Mesendoderm (in vitro differentiated cells): ENCODE data around the gene ADARB2.

Experiments
- DNase-seq: peaks from one replicate; pipeline ENCODE4 v3.0.0; 2013
- H2AK5ac ChIP-seq: 2 replicates; pipeline ENCODE4 v1.6.1; 2013; ENCODE audit warnings: low read length, inconsistent platforms
- H2BK120ac ChIP-seq: 2 replicates; pipeline ENCODE4 v1.6.1; 2013; ENCODE audit warnings: low read depth, mild to moderate bottlenecking, low read length, moderate library complexity, mixed read lengths
- H2BK15ac ChIP-seq: replicated peaks from 2 replicates; pipeline ENCODE4 v1.6.1; 2013; ENCODE audit warnings: low read depth, mild to moderate bottlenecking, moderate library complexity
- H2BK5ac ChIP-seq: 2 replicates; pipeline ENCODE4 v1.6.1; 2013; ENCODE audit warnings: low read length, inconsistent platforms
- H3K18ac ChIP-seq: 2 replicates; pipeline ENCODE4 v1.6.1; 2013; ENCODE audit warnings: mild to moderate bottlenecking, low read length, mixed read lengths
- H3K23ac ChIP-seq: one replicate; pipeline ENCODE4 v1.6.1; 2013; ENCODE audit warnings: low read length
- H3K27ac ChIP-seq: 2 replicates; pipeline ENCODE4 v1.5.1; 2013; ENCODE audit warnings: low read depth, mild to moderate bottlenecking, inconsistent platforms, low read length, moderate library complexity
- H3K27me3 ChIP-seq: 2 replicates; pipeline ENCODE4 v1.6.1; 2013; ENCODE audit warnings: low read length, control low read depth, mild to moderate bottlenecking, inconsistent platforms; ENCODE audit not compliant: insufficient read depth, poor library complexity
- H3K36me3 ChIP-seq: 2 replicates; pipeline ENCODE4 v1.6.1; 2013; ENCODE audit warnings: low read length, inconsistent platforms; ENCODE audit not compliant: control insufficient read depth, insufficient read depth
- H3K4ac ChIP-seq: one replicate; pipeline ENCODE4 v1.6.1; 2013; ENCODE audit warnings: low read depth, mild to moderate bottlenecking, low read length, moderate library complexity
- H3K4me1 ChIP-seq: 2 replicates; pipeline ENCODE4 v1.6.1; 2013; ENCODE audit warnings: low read depth, low read length, inconsistent platforms; ENCODE audit not compliant: control insufficient read depth
- H3K4me2 ChIP-seq: 2 replicates; pipeline ENCODE4 v1.6.1; 2013; ENCODE audit warnings: low read length
- H3K4me3 ChIP-seq: 2 replicates; pipeline ENCODE4 v1.5.1; 2013; ENCODE audit warnings: mild to moderate bottlenecking, low read length
- H3K56ac ChIP-seq: one replicate; pipeline ENCODE4 v1.6.1; 2013; ENCODE audit warnings: low read length
- H3K79me1 ChIP-seq: 2 replicates; pipeline ENCODE4 v1.6.1; 2013; ENCODE audit warnings: low read length, inconsistent platforms
- H3K79me2 ChIP-seq: 2 replicates; pipeline ENCODE4 v1.6.1; 2013; ENCODE audit warnings: mild to moderate bottlenecking, low read length; ENCODE audit not compliant: control insufficient read depth, insufficient read depth
- H3K9ac ChIP-seq: 2 replicates; pipeline ENCODE4 v1.6.1; 2013; ENCODE audit warnings: low read length, inconsistent platforms
- H4K5ac ChIP-seq: one replicate; pipeline ENCODE4 v1.6.1; 2013; ENCODE audit warnings: low read length
- H4K8ac ChIP-seq: one replicate; pipeline ENCODE4 v1.6.1; 2013; ENCODE audit warnings: low read depth, mild to moderate bottlenecking, control low read depth, low read length, moderate library complexity
- WGBS: extraction: QIAGEN DNeasy Blood & Tissue Kit; methylation state at CpG from one replicate; pipeline ENCODE4 v1.1.7; 2013; ENCODE audit warnings: low lambda C conversion rate, missing lambda C conversion rate; ENCODE audit not compliant: insufficient coverage; ENCODE audit errors: extremely low coverage; 5-methylcytosine and 5-hydroxymethylcytosine counted together

ADARB2 gene

GRCh38 chr10:1166828-1167275 lies 570.5 kb downstream of the ADARB2 start:
- Histone ChIP-seq H2BK5ac (no peak overlapping the region), H3K4ac (no peak overlapping the region), H3K4me1 (no peaks in the 10 kb centered on the region), H2BK120ac (no peak overlapping the region), H3K79me1 (no peaks in the 10 kb centered on the region), H3K79me2 (no peaks in the 10 kb centered on the region), H3K4me3 (no peak overlapping the region), H3K4me2 (no peak overlapping the region), H2BK15ac (no peak overlapping the region), H4K8ac (no peak overlapping the region), H3K9ac (no peak overlapping the region), H3K23ac (no peak overlapping the region), H3K27ac (no peak overlapping the region), H3K56ac (no peak overlapping the region), H4K5ac (no peak overlapping the region), H3K27me3 (no peaks in the 10 kb centered on the region), H3K18ac (no peak overlapping the region), H2AK5ac (no peak overlapping the region), H3K36me3 (no peaks in the 10 kb centered on the region)
- no peak for DNase-seq
- no CpG with 5 or more reads among the region's 9 CpGs for WGBS

DNA sequence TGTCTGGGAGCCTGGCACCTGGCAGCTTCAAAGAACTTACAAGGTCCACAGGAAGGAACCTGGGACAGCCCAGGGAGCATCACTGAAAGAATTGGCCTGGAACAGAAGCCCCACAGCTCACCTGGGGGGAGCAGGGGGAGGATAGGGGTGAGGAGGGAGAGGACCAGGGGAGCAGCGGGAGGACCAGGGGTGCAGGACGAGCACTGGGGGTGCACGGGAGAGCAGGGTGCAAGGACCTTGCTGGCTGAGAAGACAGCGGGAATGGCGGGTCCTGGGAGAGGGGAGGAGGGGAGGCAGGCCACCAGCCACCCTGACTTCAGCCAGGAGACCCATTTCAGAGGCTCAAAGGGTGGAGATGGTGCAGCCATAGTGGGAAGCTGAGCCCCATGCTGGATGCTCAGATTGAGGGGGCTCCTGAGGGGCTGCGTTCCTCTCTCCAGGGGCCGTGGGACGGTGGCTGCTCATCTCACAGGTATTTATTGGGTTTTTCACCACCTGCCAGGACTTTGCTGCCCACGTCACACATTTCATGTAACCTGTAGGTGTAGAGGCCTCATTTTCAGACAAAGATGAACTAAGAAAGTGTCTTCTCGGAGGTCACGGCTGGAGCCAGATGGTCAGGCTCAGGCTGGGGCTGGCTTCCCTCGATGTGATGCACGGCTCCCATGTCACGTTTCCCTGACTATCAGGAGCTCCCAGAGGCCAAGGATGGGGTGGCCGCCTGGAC lies 571.1 kb downstream of the ADARB2 start:
- Histone ChIP-seq H3K4ac (no peak overlapping the region), H3K18ac (no peak overlapping the region), H3K56ac (no peak overlapping the region), H4K8ac (no peak overlapping the region), H4K5ac (no peak overlapping the region), H3K79me1 (no peaks in the 10 kb centered on the region), H3K79me2 (no peaks in the 10 kb centered on the region), H2BK15ac (no peak overlapping the region), H3K4me1 (no peaks in the 10 kb centered on the region), H3K36me3 (no peaks in the 10 kb centered on the region), H3K27ac (no peak overlapping the region), H3K9ac (no peak overlapping the region), H2BK5ac (no peak overlapping the region), H2BK120ac (no peak overlapping the region), H3K4me2 (no peak overlapping the region), H3K4me3 (no peak overlapping the region), H3K23ac (no peak overlapping the region), H3K27me3 (no peaks in the 10 kb centered on the region), H2AK5ac (no peak overlapping the region)
- DNase-seq: no peak
- no CpG with 5 or more reads among the region's 15 CpGs for WGBS

- H3K4me1 ChIP-seq: no peaks in the 10 kb centered on the region
- no peak for DNase-seq
Observed at GRCh38 chr10:1163831-1164230, 573.5 kb downstream of the ADARB2 start.

GRCh38 chr10:1163204-1163660 lies 574.1 kb downstream of the ADARB2 start:
- Histone ChIP-seq H3K4me3 (no peak overlapping the region), H3K27ac (no peak overlapping the region), H3K79me1 (no peaks in the 10 kb centered on the region), H3K36me3 (no peaks in the 10 kb centered on the region), H2BK15ac (no peak overlapping the region), H3K27me3 (no peaks in the 10 kb centered on the region), H2BK5ac (no peak overlapping the region), H4K8ac (no peak overlapping the region), H3K9ac (no peak overlapping the region), H2AK5ac (no peak overlapping the region), H3K56ac (no peak overlapping the region), H3K4me2 (no peak overlapping the region), H3K79me2 (no peaks in the 10 kb centered on the region), H3K4ac (no peak overlapping the region), H4K5ac (no peak overlapping the region), H2BK120ac (no peak overlapping the region), H3K23ac (no peak overlapping the region), H3K4me1 (no peaks in the 10 kb centered on the region), H3K18ac (no peak overlapping the region)
- no CpG with 5 or more reads among the region's 29 CpGs for WGBS
- no peak for DNase-seq

More at GRCh38 chr10:1163831-1164230, 573.5 kb downstream of the ADARB2 start:
- no peak overlapping the region for H2BK120ac ChIP-seq
- no peaks in the 10 kb centered on the region for H3K36me3 ChIP-seq
- H3K27me3 ChIP-seq: no peaks in the 10 kb centered on the region
- no peak overlapping the region for H3K18ac ChIP-seq
- H2BK15ac ChIP-seq: no peak overlapping the region
- H3K79me2 ChIP-seq: no peaks in the 10 kb centered on the region
- no peak overlapping the region for H3K4me3 ChIP-seq
- no peak overlapping the region for H4K8ac ChIP-seq
- no peak overlapping the region for H3K23ac ChIP-seq
- H4K5ac ChIP-seq: no peak overlapping the region
- H2BK5ac ChIP-seq: no peak overlapping the region
- H3K56ac ChIP-seq: no peak overlapping the region
- H3K79me1 ChIP-seq: no peaks in the 10 kb centered on the region
- H3K27ac ChIP-seq: no peak overlapping the region
- H2AK5ac ChIP-seq: no peak overlapping the region
- no CpG with 5 or more reads among the region's 5 CpGs for WGBS
- no peak overlapping the region for H3K9ac ChIP-seq
- no peak overlapping the region for H3K4ac ChIP-seq
- H3K4me2 ChIP-seq: no peak overlapping the region

GRCh38 chr10:1162481-1163203 lies 574.7 kb downstream of the ADARB2 start:
- no peak overlapping the region for H3K4me2 ChIP-seq
- H3K27me3 ChIP-seq: no peaks in the 10 kb centered on the region
- no peak overlapping the region for H3K27ac ChIP-seq
- H2BK15ac ChIP-seq: no peak overlapping the region
- no peaks in the 10 kb centered on the region for H3K36me3 ChIP-seq
- H2BK120ac ChIP-seq: no peak overlapping the region
- no peak overlapping the region for H4K8ac ChIP-seq
- no peak overlapping the region for H3K9ac ChIP-seq
- no peak overlapping the region for H2AK5ac ChIP-seq
- H3K23ac ChIP-seq: peak overlapping the region; percentile 45
- no peak overlapping the region for H4K5ac ChIP-seq
- H3K79me1 ChIP-seq: no peaks in the 10 kb centered on the region
- H3K18ac ChIP-seq: no peak overlapping the region
- DNase-seq: no peak
- no peak overlapping the region for H2BK5ac ChIP-seq
- WGBS: no CpG with 5 or more reads among the region's 13 CpGs
- no peak overlapping the region for H3K4me3 ChIP-seq
- H3K79me2 ChIP-seq: no peaks in the 10 kb centered on the region
- H3K4ac ChIP-seq: no peak overlapping the region
- H3K56ac ChIP-seq: no peak overlapping the region
- H3K4me1 ChIP-seq: no peaks in the 10 kb centered on the region
